ENCODE results near the gene ESRP2. TPM values are rescaled to one million over a fixed set of nuclear protein-coding genes. Genes with fewer than 3 reads are reported as not detected.

ESRP2 gene
- total RNA-seq, 1 experiment from 2014 or later, result 27.0 TPM

DNA sequence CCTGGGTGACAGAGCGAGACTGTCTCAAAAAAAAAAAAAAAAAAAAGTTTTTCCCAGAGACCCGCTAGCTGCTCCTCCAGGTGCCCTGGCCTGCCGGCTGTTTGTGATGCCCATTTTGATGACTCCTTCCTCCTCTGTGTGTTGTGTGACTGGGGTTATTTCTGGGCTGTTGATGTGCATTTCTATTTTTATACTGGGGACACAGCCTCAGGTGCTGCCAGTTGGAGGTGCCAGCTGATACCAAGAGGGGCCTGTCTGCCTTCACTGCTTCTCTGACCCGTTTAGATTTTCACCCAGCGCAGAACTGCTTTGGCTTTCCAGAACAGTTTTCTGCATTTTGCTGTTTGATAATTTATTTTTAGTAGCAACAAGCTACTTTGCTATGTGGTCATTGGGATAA is 15.9 kb upstream of the ESRP2 start:
- BruUV-seq (replicated peaks), result no TSS peak
- in situ Hi-C loops (cut with HindIII; ENCODE audit: low pct_unique_long_range_greater_than_20kb, low sequenced_read_pairs) (no loop called here), intact Hi-C loops (cut with micrococcal nuclease; ENCODE audit: unreplicated experiment) (no loop called here)
- Histone ChIP-seq H3K27ac (ENCODE audit: low read length) (no peak overlapping the region), H3K27me3 (ENCODE audit: control insufficient read depth, insufficient read depth, low read length) (no peaks in the 10 kb centered on the region), H3K4me3 (ENCODE audit: low read depth in 2 of 2, low read length in 2 of 2) (no peak overlapping the region), H3K9me3 (ENCODE audit: control insufficient read depth, insufficient read depth, low read depth, low read length) (no peaks in the 10 kb centered on the region), H3K4me1 (ENCODE audit: control insufficient read depth, insufficient read depth, low read length) (no peaks in the 10 kb centered on the region), H3K36me3 (ENCODE audit: control insufficient read depth, insufficient read depth, low read length) (no peaks in the 10 kb centered on the region)
- ATAC-seq, result no peak
- CTCF ChIA-PET, result no interaction called here
- TF ChIP-seq, protein P1, sequence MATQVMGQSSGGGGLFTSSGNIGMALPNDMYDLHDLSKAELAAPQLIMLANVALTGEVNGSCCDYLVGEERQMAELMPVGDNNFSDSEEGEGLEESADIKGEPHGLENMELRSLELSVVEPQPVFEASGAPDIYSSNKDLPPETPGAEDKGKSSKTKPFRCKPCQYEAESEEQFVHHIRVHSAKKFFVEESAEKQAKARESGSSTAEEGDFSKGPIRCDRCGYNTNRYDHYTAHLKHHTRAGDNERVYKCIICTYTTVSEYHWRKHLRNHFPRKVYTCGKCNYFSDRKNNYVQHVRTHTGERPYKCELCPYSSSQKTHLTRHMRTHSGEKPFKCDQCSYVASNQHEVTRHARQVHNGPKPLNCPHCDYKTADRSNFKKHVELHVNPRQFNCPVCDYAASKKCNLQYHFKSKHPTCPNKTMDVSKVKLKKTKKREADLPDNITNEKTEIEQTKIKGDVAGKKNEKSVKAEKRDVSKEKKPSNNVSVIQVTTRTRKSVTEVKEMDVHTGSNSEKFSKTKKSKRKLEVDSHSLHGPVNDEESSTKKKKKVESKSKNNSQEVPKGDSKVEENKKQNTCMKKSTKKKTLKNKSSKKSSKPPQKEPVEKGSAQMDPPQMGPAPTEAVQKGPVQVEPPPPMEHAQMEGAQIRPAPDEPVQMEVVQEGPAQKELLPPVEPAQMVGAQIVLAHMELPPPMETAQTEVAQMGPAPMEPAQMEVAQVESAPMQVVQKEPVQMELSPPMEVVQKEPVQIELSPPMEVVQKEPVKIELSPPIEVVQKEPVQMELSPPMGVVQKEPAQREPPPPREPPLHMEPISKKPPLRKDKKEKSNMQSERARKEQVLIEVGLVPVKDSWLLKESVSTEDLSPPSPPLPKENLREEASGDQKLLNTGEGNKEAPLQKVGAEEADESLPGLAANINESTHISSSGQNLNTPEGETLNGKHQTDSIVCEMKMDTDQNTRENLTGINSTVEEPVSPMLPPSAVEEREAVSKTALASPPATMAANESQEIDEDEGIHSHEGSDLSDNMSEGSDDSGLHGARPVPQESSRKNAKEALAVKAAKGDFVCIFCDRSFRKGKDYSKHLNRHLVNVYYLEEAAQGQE (IDR thresholded peaks at IDR 0.05; ENCODE audit: insufficient read depth in 1 of 2, low read depth in 2 of 2, low read length in 1 of 2), result no peak
- TF ChIP-seq POLR2AphosphoS5 (IDR thresholded peaks at IDR 0.05; ENCODE audit: low read depth, low read length) (no peak), TCF7L2 (IDR thresholded peaks at IDR 0.05; ENCODE audit: low read depth, low read length) (no peak), SIN3A (IDR thresholded peaks at IDR 0.05; ENCODE audit: borderline replicate concordance, insufficient read depth, low read depth, low read length) (no peak)
- TF ChIP-seq, protein P2, sequence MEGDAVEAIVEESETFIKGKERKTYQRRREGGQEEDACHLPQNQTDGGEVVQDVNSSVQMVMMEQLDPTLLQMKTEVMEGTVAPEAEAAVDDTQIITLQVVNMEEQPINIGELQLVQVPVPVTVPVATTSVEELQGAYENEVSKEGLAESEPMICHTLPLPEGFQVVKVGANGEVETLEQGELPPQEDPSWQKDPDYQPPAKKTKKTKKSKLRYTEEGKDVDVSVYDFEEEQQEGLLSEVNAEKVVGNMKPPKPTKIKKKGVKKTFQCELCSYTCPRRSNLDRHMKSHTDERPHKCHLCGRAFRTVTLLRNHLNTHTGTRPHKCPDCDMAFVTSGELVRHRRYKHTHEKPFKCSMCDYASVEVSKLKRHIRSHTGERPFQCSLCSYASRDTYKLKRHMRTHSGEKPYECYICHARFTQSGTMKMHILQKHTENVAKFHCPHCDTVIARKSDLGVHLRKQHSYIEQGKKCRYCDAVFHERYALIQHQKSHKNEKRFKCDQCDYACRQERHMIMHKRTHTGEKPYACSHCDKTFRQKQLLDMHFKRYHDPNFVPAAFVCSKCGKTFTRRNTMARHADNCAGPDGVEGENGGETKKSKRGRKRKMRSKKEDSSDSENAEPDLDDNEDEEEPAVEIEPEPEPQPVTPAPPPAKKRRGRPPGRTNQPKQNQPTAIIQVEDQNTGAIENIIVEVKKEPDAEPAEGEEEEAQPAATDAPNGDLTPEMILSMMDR (IDR thresholded peaks at IDR 0.05), result no peak
- POLR2A ChIA-PET, result no interaction called here
- DNase-seq (ENCODE audit: low read depth, low spot score), result no peak

DNA sequence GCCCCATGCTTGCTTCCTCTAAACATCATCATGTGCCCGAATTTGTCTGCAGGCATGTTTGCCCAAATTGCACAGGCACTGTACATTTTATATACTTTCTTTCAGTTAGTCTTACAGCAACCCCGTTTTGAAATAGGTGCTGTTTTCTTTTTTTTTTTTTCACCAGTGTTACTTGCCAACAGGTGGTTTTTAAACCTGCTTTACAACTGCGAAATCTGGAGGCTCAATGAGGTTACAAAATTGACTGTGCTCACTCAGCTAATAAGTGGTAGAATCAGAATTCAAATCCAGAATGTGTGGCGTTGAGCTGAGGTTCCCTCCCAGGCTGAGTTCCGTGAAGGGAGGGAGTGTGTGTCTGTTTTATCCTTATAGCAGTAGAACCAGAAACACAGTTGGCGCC is 15.0 kb upstream of the ESRP2 start:
- in situ Hi-C loops (cut with HindIII; ENCODE audit: low pct_unique_long_range_greater_than_20kb, low sequenced_read_pairs), result no loop called here

More for the DNA sequence above, 15.0 kb upstream of the ESRP2 start:
- Histone ChIP-seq H3K27ac (ENCODE audit: low read length) (no peak overlapping the region), H3K4me1 (ENCODE audit: control insufficient read depth, insufficient read depth, low read length) (peaks cover 7% of the 10 kb centered on the region), H3K9me3 (ENCODE audit: control insufficient read depth, insufficient read depth, low read depth, low read length) (no peaks in the 10 kb centered on the region), H3K36me3 (ENCODE audit: control insufficient read depth, insufficient read depth, low read length) (no peaks in the 10 kb centered on the region), H3K4me3 (ENCODE audit: low read depth in 2 of 2, low read length in 2 of 2) (no peak overlapping the region), H3K27me3 (ENCODE audit: control insufficient read depth, insufficient read depth, low read length) (no peaks in the 10 kb centered on the region)
- POLR2A ChIA-PET, result no interaction called here
- BruUV-seq (replicated peaks), result no TSS peak
- DNase-seq (ENCODE audit: low read depth, low spot score) (no peak), ATAC-seq (no peak)
- intact Hi-C loops (cut with micrococcal nuclease; ENCODE audit: unreplicated experiment), result no loop called here
- CTCF ChIA-PET, result no interaction called here
- TF ChIP-seq SIN3A (IDR thresholded peaks at IDR 0.05; ENCODE audit: borderline replicate concordance, insufficient read depth, low read depth, low read length) (no peak), TCF7L2 (IDR thresholded peaks at IDR 0.05; ENCODE audit: low read depth, low read length) (no peak), POLR2AphosphoS5 (IDR thresholded peaks at IDR 0.05; ENCODE audit: low read depth, low read length) (no peak)
- TF ChIP-seq, protein P2 (IDR thresholded peaks at IDR 0.05), result no peak
- TF ChIP-seq, protein P1 (IDR thresholded peaks at IDR 0.05; ENCODE audit: insufficient read depth in 1 of 2, low read depth in 2 of 2, low read length in 1 of 2), result no peak
